DND-41 (cell line): ENCODE results near the gene ATP11B.
"Not testable (repeated sequence)": the region's sequence is repeated elsewhere in the genome, so short reads cannot be mapped to it uniquely, and the experiment has no call there.

ENCODE experiments used
- ATAC-seq: fragments of 200-7000 bp; cut with Tn5 transposase; 3 replicates; pipeline ENCODE4 v1.9.1; 2021; ENCODE audit warnings: low read depth; ENCODE audit not compliant: insufficient read depth
- DNase-seq: peaks from one replicate; pipeline ENCODE4 v3.0.0-alpha.2; 2020
- H2AFZ ChIP-seq: 2 replicates; pipeline ENCODE4 v1.6.0; 2012; ENCODE audit warnings: low read depth, low read length
- H3K27ac ChIP-seq: 2 replicates; pipeline ENCODE4 v1.5.1; 2012; ENCODE audit warnings: low read length, inconsistent platforms
- H3K27me3 ChIP-seq: fragments of 200-600 bp; sonication (generic); 2 replicates; pipeline ENCODE4 v1.6.0; 2012; ENCODE audit warnings: low read length, mild to moderate bottlenecking, inconsistent platforms; ENCODE audit not compliant: insufficient read depth, poor library complexity
- H3K36me3 ChIP-seq: 2 replicates; pipeline ENCODE4 v1.5.1; 2012; ENCODE audit warnings: low read length, inconsistent platforms; ENCODE audit not compliant: insufficient read depth
- H3K4me1 ChIP-seq: 2 replicates; pipeline ENCODE4 v1.5.1; 2012; ENCODE audit warnings: mild to moderate bottlenecking, low read length; ENCODE audit not compliant: insufficient read depth
- H3K4me2 ChIP-seq: 2 replicates; pipeline ENCODE4 v1.6.0; 2012; ENCODE audit warnings: mild to moderate bottlenecking, moderate library complexity, low read length, inconsistent platforms; ENCODE audit not compliant: insufficient read depth
- H3K4me3 ChIP-seq, 2 experiments: fragments of 200-600 bp in 1 of 2; shearing (Covaris generic) in 1 of 2; 2 replicates each; pipeline ENCODE4 v1.5.1; 2012 to 2016; ENCODE audit warnings: inconsistent platforms in 2 of 2, low read length in 2 of 2, mild to moderate bottlenecking in 2 of 2, low read depth in 1 of 2, moderate library complexity in 1 of 2
- H3K79me2 ChIP-seq: 2 replicates; pipeline ENCODE4 v1.6.0; 2012; ENCODE audit warnings: low read length, inconsistent platforms; ENCODE audit not compliant: insufficient read depth
- H3K9ac ChIP-seq: 2 replicates; pipeline ENCODE4 v1.6.0; 2012; ENCODE audit warnings: low read depth, mild to moderate bottlenecking, inconsistent platforms, low read length, moderate library complexity
- H3K9me3 ChIP-seq: 2 replicates; pipeline ENCODE4 v1.5.1; 2012; ENCODE audit warnings: low read length, moderate library complexity, mild to moderate bottlenecking, inconsistent platforms; ENCODE audit not compliant: insufficient read depth, severe bottlenecking
- H4K20me1 ChIP-seq: 2 replicates; pipeline ENCODE4 v1.6.0; 2012; ENCODE audit warnings: low read length; ENCODE audit not compliant: insufficient read depth
- EZH2 ChIP-seq: IDR thresholded peaks from 3 replicates; pipeline ENCODE4 v1.6.1; 2012; ENCODE audit warnings: borderline replicate concordance, low read depth, mild to moderate bottlenecking, moderate library complexity, low read length, inconsistent platforms; ENCODE audit not compliant: severe bottlenecking
- TF ChIP-seq, protein P1 (sequence below): IDR thresholded peaks from 2 replicates; pipeline ENCODE4 v1.5.1; 2012; ENCODE audit warnings: borderline replicate concordance, low read length, moderate library complexity, mild to moderate bottlenecking; ENCODE audit not compliant: poor library complexity, severe bottlenecking; ENCODE audit errors: extremely low read depth

ATP11B gene

DNA sequence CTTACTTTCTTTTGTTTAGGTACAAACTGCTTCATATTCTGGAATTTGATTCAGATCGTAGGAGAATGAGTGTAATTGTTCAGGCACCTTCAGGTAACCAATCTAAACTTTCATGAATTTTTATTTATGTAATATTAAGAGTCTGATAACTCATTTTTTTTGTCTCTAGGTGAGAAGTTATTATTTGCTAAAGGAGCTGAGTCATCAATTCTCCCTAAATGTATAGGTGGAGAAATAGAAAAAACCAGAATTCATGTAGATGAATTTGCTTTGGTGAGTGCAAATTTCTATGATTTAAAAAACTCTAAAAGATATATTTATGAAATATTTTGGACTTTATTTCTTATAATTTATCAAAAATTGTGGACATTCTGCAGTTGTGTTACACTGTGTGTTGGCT is 75.8 kb downstream of the ATP11B start:
- H2AFZ ChIP-seq: no peak overlapping the region
- H3K27ac ChIP-seq: no peak overlapping the region
- no peak for ATAC-seq
- TF ChIP-seq EZH2: no peak
- TF ChIP-seq, protein P1, sequence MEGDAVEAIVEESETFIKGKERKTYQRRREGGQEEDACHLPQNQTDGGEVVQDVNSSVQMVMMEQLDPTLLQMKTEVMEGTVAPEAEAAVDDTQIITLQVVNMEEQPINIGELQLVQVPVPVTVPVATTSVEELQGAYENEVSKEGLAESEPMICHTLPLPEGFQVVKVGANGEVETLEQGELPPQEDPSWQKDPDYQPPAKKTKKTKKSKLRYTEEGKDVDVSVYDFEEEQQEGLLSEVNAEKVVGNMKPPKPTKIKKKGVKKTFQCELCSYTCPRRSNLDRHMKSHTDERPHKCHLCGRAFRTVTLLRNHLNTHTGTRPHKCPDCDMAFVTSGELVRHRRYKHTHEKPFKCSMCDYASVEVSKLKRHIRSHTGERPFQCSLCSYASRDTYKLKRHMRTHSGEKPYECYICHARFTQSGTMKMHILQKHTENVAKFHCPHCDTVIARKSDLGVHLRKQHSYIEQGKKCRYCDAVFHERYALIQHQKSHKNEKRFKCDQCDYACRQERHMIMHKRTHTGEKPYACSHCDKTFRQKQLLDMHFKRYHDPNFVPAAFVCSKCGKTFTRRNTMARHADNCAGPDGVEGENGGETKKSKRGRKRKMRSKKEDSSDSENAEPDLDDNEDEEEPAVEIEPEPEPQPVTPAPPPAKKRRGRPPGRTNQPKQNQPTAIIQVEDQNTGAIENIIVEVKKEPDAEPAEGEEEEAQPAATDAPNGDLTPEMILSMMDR: no peak
- H3K27me3 ChIP-seq: no peaks in the 10 kb centered on the region
- H3K79me2 ChIP-seq: no peaks in the 10 kb centered on the region
- H3K4me2 ChIP-seq: no peak overlapping the region
- H3K4me3 ChIP-seq: no peak overlapping the region
- H3K4me1 ChIP-seq: no peaks in the 10 kb centered on the region
- H3K9me3 ChIP-seq: no peaks in the 10 kb centered on the region
- no peak overlapping the region for H3K9ac ChIP-seq
- H3K36me3 ChIP-seq: peaks cover 64% of the 10 kb centered on the region
- H4K20me1 ChIP-seq: no peaks in the 10 kb centered on the region
- no peak for DNase-seq

DNA sequence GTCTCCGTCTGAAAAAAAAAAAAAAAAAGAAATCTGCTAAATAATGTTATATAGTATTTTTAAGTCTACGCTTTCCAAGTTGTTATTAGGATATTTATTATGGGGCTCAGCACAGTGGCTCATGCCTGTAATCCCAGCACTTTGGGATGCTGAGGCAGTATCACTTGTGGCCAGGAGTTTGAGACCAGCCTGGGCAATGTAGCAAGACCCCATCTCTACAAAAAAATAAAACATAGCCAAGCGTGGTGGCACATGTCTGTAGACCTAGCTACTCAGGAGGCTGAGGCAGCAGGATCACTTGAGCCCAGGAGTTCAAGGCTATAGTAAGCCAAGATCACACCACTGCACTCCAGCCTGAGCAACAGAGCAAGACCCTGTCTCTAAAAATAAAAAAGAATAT is 77.6 kb downstream of the ATP11B start:
- H4K20me1 ChIP-seq, H3K27ac ChIP-seq, ATAC-seq, DNase-seq, H2AFZ ChIP-seq, H3K4me2 ChIP-seq, H3K27me3 ChIP-seq, H3K4me1 ChIP-seq, H3K9ac ChIP-seq, H3K4me3 ChIP-seq, H3K79me2 ChIP-seq, H3K9me3 ChIP-seq: not testable (repeated sequence)
- peaks cover 75% of the 10 kb centered on the region for H3K36me3 ChIP-seq

DNA sequence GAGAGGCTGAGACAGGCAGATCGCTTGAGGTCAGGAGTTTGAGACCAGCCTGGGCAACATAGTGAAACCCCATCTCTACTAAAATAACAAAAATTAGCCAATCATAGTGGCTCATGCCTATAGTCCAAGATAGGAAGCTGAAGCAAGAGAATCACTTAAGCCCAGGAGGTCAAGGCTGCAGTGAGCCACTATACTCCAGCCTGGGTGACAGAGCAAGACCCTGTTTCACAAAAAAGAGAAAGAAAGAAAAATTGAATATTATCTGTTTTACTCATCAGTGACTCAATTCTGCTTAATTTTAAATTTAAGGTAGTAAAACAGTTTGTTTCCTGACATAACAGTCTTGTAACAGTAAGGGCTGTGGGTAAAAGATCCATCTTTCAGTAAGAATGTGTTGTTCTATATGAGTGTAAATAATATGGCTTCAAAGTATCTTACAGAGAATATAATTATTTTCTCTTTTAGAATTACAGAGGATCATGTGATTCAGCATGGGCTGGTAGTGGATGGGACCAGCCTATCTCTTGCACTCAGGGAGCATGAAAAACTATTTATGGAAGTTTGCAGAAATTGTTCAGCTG is 85.8 kb downstream of the ATP11B start:
- Histone ChIP-seq H3K4me3 (no peak overlapping the region), H3K4me1 (no peaks in the 10 kb centered on the region), H3K27ac (no peak overlapping the region), H2AFZ (no peak overlapping the region), H3K9ac (no peak overlapping the region), H3K79me2 (no peaks in the 10 kb centered on the region), H3K9me3 (no peaks in the 10 kb centered on the region), H4K20me1 (no peaks in the 10 kb centered on the region), H3K27me3 (no peaks in the 10 kb centered on the region), H3K4me2 (no peak overlapping the region), H3K36me3 (peaks cover 40% of the 10 kb centered on the region)
- TF ChIP-seq, protein P1: no peak
- no peak for TF ChIP-seq EZH2
- ATAC-seq (no peak), DNase-seq (no peak)

DNA sequence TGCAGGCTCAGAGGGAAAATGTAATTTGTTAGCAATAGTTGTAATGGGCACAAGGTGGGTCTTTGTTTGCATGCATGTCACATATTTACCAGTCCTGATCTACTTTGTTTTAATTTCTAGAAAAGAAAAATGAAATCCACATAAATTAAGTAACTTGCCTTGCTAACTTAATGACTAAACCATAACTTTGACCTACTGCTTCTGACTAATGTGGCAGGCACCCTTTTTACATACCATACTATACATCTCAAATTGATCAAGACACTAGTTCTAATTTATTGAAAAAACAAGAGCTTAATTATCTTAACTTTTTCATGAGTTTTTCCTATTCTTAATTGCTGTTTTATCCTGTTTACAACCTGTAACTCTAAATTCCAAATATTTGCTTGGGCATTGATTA is 93.2 kb downstream of the ATP11B start:
- no peaks in the 10 kb centered on the region for H4K20me1 ChIP-seq
- no peak overlapping the region for H3K4me3 ChIP-seq
- H3K36me3 ChIP-seq: peaks cover 26% of the 10 kb centered on the region; the same call in 1 of the 2 replicates
- H3K4me2 ChIP-seq: no peak overlapping the region
- H3K4me1 ChIP-seq: no peaks in the 10 kb centered on the region
- H3K9ac ChIP-seq: no peak overlapping the region
- DNase-seq (no peak), ATAC-seq (no peak)
- H2AFZ ChIP-seq: no peak overlapping the region
- no peaks in the 10 kb centered on the region for H3K79me2 ChIP-seq
- TF ChIP-seq EZH2: no peak
- TF ChIP-seq, protein P1: no peak
- H3K27ac ChIP-seq: no peak overlapping the region
- H3K9me3 ChIP-seq: no peaks in the 10 kb centered on the region
- H3K27me3 ChIP-seq: no peaks in the 10 kb centered on the region
